ENCODE measurements around the gene ZNF19.
A peak's percentile ranks its signal among the peaks of the same experiment; 100 is the strongest.
"Not testable (repeated sequence)": the region's sequence is repeated elsewhere in the genome, so short reads cannot be mapped to it uniquely, and the experiment has no call there.

Gene ZNF19

DNA sequence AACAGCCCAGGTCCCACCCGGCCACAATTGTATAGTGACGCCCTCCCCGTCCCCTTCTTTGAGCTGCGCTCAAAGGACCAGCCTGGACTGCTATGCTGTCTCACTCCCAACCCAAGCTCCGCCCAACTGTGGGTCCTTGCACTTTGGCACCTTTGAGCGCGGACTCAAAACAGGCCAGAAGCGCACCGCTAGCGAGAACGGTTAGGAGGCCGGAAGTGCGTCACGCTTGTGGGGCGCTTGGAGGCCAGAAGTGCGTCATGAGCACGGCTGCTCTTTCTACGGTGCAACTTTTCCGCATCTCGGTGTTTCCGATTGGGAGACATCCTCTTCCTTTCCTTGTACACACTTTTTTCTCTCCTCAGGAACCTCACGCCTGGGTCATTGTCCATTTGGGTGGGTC, at the start of gene ZNF19:
Gene ZNF19, minus strand, starts transcription at position 203 of the 400 bp plus-strand sequence. CDS start 7,210 bp downstream, outside the sequence.
- FAIRE-seq (no peak), DNase-seq (ENCODE audit: insufficient read length, low spot score) (no peak)

DNA sequence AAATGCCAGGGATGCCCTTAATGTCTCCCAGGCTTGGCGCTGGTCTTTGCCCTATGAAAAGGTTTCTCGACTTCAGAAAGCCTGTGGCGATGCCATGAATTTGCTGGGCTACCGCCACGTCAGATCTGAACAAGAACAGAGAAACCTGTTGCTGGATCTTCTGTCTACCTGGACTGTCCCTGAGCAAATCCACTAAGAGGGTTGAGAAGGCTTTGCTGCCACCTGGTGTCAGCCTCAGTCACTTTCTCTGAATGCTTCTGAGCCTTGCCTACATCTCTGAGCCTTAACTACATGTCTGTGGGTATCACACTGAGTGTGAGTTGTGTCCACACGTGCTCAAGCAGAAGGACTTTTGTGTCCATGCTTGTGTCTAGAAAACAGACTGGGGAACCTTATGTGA, 48.5 kb upstream of the ZNF19 start:
- peak; percentile 40 for DNase-seq (ENCODE audit: insufficient read length, low spot score)
- FAIRE-seq: peak; percentile 91

DNA sequence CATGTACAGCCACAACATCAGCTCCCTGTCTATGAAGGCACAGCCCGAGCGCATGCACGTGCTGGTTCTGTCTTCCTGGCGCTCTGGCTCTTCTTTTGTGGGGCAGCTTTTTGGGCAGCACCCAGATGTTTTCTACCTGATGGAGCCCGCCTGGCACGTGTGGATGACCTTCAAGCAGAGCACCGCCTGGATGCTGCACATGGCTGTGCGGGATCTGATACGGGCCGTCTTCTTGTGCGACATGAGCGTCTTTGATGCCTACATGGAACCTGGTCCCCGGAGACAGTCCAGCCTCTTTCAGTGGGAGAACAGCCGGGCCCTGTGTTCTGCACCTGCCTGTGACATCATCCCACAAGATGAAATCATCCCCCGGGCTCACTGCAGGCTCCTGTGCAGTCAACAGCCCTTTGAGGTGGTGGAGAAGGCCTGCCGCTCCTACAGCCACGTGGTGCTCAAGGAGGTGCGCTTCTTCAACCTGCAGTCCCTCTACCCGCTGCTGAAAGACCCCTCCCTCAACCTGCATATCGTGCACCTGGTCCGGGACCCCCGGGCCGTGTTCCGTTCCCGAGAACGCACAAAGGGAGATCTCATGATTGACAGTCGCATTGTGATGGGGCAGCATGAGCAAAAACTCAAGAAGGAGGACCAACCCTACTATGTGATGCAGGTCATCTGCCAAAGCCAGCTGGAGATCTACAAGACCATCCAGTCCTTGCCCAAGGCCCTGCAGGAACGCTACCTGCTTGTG, 47.8 kb upstream of the ZNF19 start:
- FAIRE-seq: no peak
- DNase-seq (ENCODE audit: insufficient read length, low spot score): no peak

- FAIRE-seq (no peak), DNase-seq (ENCODE audit: insufficient read length, low spot score) (no peak)
Measured at GRCh38 chr16:71532366-71532765, 43.2 kb upstream of the ZNF19 start.

GRCh38 chr16:71528863-71529262, 39.7 kb upstream of the ZNF19 start:
- FAIRE-seq: no peak
- no peak for DNase-seq (ENCODE audit: insufficient read length, low spot score)

- FAIRE-seq: no peak
- DNase-seq (ENCODE audit: insufficient read length, low spot score): no peak
Measured at GRCh38 chr16:71528257-71528656, 39.1 kb upstream of the ZNF19 start.

GRCh38 chr16:71526111-71526631, 37.0 kb upstream of the ZNF19 start, which contains the start of gene CHST4:
Gene CHST4 (plus strand): TSS chr16:71526426. CDS start chr16:71536678, 10,252 bp downstream.
- FAIRE-seq: no peak
- DNase-seq (ENCODE audit: insufficient read length, low spot score): no peak

DNA sequence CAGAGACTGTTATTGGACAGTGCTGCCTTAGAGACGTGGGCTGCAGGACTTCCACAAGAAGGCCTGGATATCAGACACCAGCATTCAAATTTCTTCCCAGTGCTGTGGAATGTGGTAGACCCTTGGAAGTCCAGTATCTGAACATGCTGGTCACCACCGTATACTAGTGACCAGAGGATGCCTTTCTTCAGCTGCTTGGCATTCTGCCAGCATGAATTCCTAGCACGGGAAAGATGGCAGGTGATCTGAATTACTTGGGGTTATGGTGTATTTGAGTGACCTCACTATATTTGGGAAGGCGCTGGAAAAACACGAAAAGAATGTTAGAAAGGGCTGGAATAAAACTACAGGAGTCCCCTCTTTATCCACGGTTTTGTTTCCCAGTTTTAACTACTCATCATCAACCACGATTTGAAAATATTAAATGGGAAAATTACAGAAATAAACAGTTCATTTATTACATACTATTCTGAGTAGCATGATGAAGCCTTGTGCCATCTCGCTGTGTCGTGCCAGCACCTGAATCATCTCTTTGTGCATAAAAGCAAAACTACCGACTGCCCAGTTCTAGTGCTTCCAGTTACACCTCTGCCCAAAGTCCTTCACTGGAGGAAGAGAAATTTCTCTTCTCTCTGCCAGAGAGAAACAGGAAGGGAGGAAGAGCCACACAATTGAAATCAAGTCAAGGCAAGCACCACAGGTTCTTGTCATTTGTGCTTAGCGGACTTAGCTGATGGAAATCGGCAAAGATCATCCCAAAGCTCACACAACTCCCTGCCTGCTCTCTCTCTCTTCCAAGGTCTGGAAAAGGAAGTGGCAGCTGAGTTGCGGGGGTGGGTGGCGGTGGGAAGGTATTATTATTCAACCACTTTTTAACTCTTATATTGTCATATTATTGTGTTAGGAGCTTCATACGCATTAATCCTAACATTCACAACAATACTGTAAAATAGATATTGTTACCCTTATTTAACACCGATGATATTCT, 35.7 kb upstream of the ZNF19 start:
- DNase-seq (ENCODE audit: insufficient read length, low spot score): no peak
- FAIRE-seq: no peak

DNA sequence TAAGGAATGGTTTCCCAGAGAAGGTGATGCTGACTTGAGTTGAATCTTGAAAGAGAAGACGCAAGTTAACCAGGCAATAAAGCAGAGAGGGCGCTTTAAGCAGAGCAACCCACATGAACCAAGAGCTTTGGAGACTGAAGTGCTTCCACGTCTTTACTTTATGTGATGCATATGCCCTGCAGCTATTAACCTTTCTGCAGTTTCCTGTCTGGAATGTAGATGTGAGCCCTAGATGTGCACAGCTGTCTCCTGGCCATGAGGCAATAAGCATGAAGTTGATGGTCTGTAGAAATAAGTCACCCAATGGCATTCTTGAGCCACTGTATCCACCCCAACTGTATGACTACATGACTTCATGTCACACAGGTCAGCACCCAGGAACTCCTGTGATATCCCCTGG, 31.4 kb upstream of the ZNF19 start:
- FAIRE-seq (no peak), DNase-seq (ENCODE audit: insufficient read length, low spot score) (no peak)

GRCh38 chr16:71515026-71515425, 25.9 kb upstream of the ZNF19 start:
- DNase-seq (ENCODE audit: insufficient read length, low spot score) (no peak), FAIRE-seq (no peak)

DNA sequence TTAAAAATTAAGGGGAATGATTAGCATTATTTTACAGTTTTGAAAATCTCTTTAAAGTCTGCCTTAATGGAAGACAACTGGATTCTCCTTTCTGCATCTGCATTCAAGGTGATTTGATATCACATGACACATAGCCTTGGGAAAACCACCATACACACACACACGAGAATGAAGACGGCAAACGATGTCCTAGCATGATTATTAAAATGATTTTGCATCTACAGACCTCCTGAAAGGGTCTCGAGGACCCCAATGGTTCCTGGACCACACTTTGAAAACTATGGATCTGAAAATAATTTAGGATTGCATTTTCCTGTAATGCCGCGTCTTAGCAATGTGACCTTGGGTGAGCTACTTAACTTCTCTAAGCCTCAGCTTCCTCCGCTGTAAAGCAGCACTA, 25.4 kb upstream of the ZNF19 start:
- FAIRE-seq: no peak

GRCh38 chr16:71513302-71513701, 24.2 kb upstream of the ZNF19 start:
- DNase-seq (ENCODE audit: insufficient read length, low spot score) (no peak), FAIRE-seq (no peak)

More for the DNA sequence above, 25.4 kb upstream of the ZNF19 start:
- DNase-seq (ENCODE audit: insufficient read length, low spot score): no peak

- no peak for DNase-seq (ENCODE audit: insufficient read length, low spot score)
- FAIRE-seq: no peak
Measured at GRCh38 chr16:71507061-71507460, 17.9 kb upstream of the ZNF19 start.

GRCh38 chr16:71504901-71505300, 15.8 kb upstream of the ZNF19 start:
- FAIRE-seq (no peak), DNase-seq (ENCODE audit: insufficient read length, low spot score) (no peak)

GRCh38 chr16:71504051-71504450, 14.9 kb upstream of the ZNF19 start:
- not testable (repeated sequence) for DNase-seq (ENCODE audit: insufficient read length, low spot score); FAIRE-seq

GRCh38 chr16:71501547-71501946, 12.4 kb upstream of the ZNF19 start:
- FAIRE-seq (no peak), DNase-seq (ENCODE audit: insufficient read length, low spot score) (no peak)

GRCh38 chr16:71500964-71501363, 11.8 kb upstream of the ZNF19 start:
- FAIRE-seq: no peak
- DNase-seq (ENCODE audit: insufficient read length, low spot score): no peak

- FAIRE-seq (peak; percentile 86), DNase-seq (ENCODE audit: insufficient read length, low spot score) (peak; percentile 40)
Measured at GRCh38 chr16:71499775-71500364, 10.7 kb upstream of the ZNF19 start.

GRCh38 chr16:71498031-71498430, 8.9 kb upstream of the ZNF19 start:
- FAIRE-seq (no peak), DNase-seq (ENCODE audit: insufficient read length, low spot score) (no peak)

DNA sequence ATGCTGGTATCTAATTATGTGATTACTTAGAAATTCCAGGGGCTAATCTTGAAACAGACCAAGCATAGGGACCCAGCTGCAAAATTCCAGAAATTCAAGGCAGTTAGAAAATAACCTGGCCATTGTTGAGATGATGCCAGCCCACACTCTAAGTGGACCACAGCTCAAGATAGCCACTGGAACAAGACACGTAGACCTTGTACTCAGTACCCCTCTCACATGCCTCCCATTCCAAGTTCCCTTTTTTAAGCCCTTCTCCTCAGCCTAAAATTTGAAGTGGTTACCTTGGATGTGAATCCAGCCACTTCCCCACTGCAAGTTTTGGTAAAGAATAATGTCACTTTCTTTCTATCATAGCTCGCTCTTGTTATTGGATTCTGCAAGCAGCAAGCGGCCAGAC, 4.1 kb upstream of the ZNF19 start:
- FAIRE-seq: no peak
- DNase-seq (ENCODE audit: insufficient read length, low spot score): no peak

DNA sequence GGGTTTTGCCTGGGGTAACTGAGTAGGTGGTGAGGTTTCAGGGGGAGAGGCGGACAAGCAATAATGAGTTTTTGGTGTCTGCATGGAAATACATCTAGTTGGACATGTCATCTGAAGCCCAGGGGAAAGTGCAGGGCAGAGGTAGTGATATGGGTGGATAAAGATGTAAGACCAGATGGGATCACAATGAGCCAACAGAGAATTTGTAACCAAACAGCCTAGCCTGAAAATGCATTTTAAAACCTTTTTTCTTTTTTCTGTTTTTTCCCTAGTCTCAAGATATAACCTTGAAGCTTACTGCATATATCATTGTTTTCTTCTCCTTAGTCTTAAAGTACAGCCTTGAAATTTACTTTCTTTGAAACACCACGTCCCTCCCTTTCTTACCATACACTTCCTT, 3.7 kb upstream of the ZNF19 start:
- no peak for DNase-seq (ENCODE audit: insufficient read length, low spot score)
- FAIRE-seq: no peak

All from GM19239 (cell line).